Measurements from ENCODE around the gene SPG11. TPM values are rescaled to one million over a fixed set of nuclear protein-coding genes. Genes with fewer than 3 reads are reported as not detected.

SPG11 gene
- total RNA-seq, 4 donors from 2014 or later: 85.9 to 108 (median 103) TPM

GRCh38 chr15:44623178-44623577 lies 40.3 kb downstream of the SPG11 start:
- no peak for TF ChIP-seq CTCF (IDR thresholded peaks at IDR 0.05; ENCODE audit: low read depth)

GRCh38 chr15:44620081-44620480 lies 43.4 kb downstream of the SPG11 start:
- TF ChIP-seq CTCF (IDR thresholded peaks at IDR 0.05; ENCODE audit: low read depth): no peak

GRCh38 chr15:44616974-44617373 lies 46.5 kb downstream of the SPG11 start:
- no peak for TF ChIP-seq CTCF (IDR thresholded peaks at IDR 0.05; ENCODE audit: low read depth)

GRCh38 chr15:44606740-44607139 lies 56.7 kb downstream of the SPG11 start:
- TF ChIP-seq CTCF (IDR thresholded peaks at IDR 0.05; ENCODE audit: low read depth): no peak

GRCh38 chr15:44603126-44603525 lies 60.3 kb downstream of the SPG11 start:
- no peak for TF ChIP-seq CTCF (IDR thresholded peaks at IDR 0.05; ENCODE audit: low read depth)

GRCh38 chr15:44598892-44599291 lies 64.6 kb downstream of the SPG11 start:
- TF ChIP-seq CTCF (IDR thresholded peaks at IDR 0.05; ENCODE audit: low read depth): no peak

GRCh38 chr15:44598066-44598465 lies 65.4 kb downstream of the SPG11 start:
- TF ChIP-seq CTCF (IDR thresholded peaks at IDR 0.05; ENCODE audit: low read depth): no peak

Data from subcutaneous adipose tissue (tissue), 4 donors.